Prostate gland (tissue), 2 donors: Measurements from ENCODE around the gene HOXA3. TPM values are rescaled to one million over a fixed set of nuclear protein-coding genes. Genes with fewer than 3 reads are reported as not detected.

Experiments
- DNase-seq: peaks from one replicate; pipeline ENCODE4 v3.0.0-alpha.2; 2019; ENCODE audit warnings: low spot score
- H3K27ac ChIP-seq, 2 donors: fragments of 200-600 bp; sonication (generic); 2 replicates each; pipeline ENCODE4 v1.5.1; 2017 to 2019
- H3K27me3 ChIP-seq: fragments of 200-600 bp; sonication (generic); replicated peaks from 2 replicates; pipeline ENCODE4 v1.5.1; 2019; ENCODE audit not compliant: insufficient read depth
- H3K36me3 ChIP-seq, 2 donors: fragments of 200-600 bp; sonication (generic); 1 replicate in 1 of 2; 2 replicates in 1 of 2; pipeline versions ENCODE4 v1.5.1 to v1.8.1; 2017 to 2019
- H3K4me1 ChIP-seq: fragments of 200-600 bp; sonication (generic); replicated peaks from 2 replicates; pipeline ENCODE4 v1.5.1; 2019
- H3K4me3 ChIP-seq, 2 donors: fragments of 200-600 bp; sonication (generic); 2 replicates each; pipeline ENCODE4 v1.5.1; 2017 to 2019
- H3K9me3 ChIP-seq: fragments of 200-600 bp; sonication (generic); 2 replicates; pipeline ENCODE4 v1.5.1; 2017
- POLR2A ChIP-seq: fragments of 450-650 bp; IDR thresholded peaks from one replicate; pipeline ENCODE4 v1.6.1; 2016; ENCODE audit warnings: antibody characterized with exemption, mild to moderate bottlenecking
- POLR2AphosphoS5 ChIP-seq: sonication (generic); formaldehyde crosslinking; IDR thresholded peaks from one replicate; pipeline ENCODE4 v1.6.1; 2017; ENCODE audit warnings: antibody characterized with exemption
- WGBS: methylation state at CpG from one replicate; pipeline ENCODE4 v1.1.5; 2018; 5-methylcytosine and 5-hydroxymethylcytosine counted together
- intact Hi-C: fragments of 100-400 bp; cut with DNase I; formaldehyde crosslinking; loops from one replicate; pipeline ENCODE4 v1.14.2; 2022
- microRNA counts, 2 donors: library from miRNA; unstranded; fragments of <30 nt; microRNA quantifications; one replicate each; lab custom pipeline; 2016 to 2017
- microRNA-seq: library from miRNA; unstranded; fragments of <30 nt; microRNA quantifications from one replicate; pipeline ENCODE4, GENCODE V29; 2016
- small RNA-seq, 2 donors: library from RNA; depleted of rRNA; stranded (forward); fragments of <200 nt; gene quantifications; one replicate each; pipeline ENCODE3, GENCODE V24; 2016
- total RNA-seq, 2 donors: library from RNA; depleted of rRNA; stranded (reverse); fragments of >200 nt; gene quantifications; one replicate each; pipeline ENCODE4 v1.1.0, GENCODE V29; 2016
- TF ChIP-seq, protein P1 (sequence below), 4 experiments: fragments of 200-600 bp in 2 of 4; fragments of 450-650 bp in 2 of 4; sonication (generic) in 2 of 4; IDR thresholded peaks; 1 replicate in 3 of 4; 2 replicates in 1 of 4; pipeline ENCODE4 v1.5.1; 2016 to 2019; ENCODE audit warnings: antibody characterized with exemption in 4 of 4, mild to moderate bottlenecking in 2 of 4, moderate library complexity in 2 of 4

HOXA3 gene
- total RNA-seq, 2 donors from 2014 or later = 2.8 to 3.1 TPM

DNA sequence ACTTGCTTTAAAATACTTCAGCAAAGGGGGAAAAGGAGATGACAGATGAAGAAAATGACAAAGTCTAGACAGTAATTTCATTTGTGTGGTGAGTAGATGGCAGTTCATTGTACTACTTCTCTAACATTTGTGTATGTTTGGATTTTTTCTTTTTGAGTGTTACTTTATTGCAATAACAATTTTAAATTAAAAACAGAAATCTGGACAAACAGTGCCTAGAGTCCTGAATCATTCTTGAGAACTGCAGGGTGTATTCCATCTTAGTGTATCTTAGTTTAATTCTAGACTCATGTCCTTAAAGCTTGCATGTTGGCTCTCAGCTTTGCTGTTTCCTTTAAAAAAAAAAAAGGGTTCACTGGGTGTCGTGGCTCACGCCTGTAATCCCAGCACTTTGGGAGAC, 87.7 kb downstream of the HOXA3 start:
- no peak for TF ChIP-seq POLR2AphosphoS5
- TF ChIP-seq, protein P1, sequence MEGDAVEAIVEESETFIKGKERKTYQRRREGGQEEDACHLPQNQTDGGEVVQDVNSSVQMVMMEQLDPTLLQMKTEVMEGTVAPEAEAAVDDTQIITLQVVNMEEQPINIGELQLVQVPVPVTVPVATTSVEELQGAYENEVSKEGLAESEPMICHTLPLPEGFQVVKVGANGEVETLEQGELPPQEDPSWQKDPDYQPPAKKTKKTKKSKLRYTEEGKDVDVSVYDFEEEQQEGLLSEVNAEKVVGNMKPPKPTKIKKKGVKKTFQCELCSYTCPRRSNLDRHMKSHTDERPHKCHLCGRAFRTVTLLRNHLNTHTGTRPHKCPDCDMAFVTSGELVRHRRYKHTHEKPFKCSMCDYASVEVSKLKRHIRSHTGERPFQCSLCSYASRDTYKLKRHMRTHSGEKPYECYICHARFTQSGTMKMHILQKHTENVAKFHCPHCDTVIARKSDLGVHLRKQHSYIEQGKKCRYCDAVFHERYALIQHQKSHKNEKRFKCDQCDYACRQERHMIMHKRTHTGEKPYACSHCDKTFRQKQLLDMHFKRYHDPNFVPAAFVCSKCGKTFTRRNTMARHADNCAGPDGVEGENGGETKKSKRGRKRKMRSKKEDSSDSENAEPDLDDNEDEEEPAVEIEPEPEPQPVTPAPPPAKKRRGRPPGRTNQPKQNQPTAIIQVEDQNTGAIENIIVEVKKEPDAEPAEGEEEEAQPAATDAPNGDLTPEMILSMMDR (IDR thresholded peaks at IDR 0.05) = no peak
- no peak for TF ChIP-seq POLR2A
- H3K4me3 ChIP-seq = no peak overlapping the region
- no peak overlapping the region for H3K27ac ChIP-seq
- H3K27me3 ChIP-seq = no peaks in the 10 kb centered on the region
- WGBS = 81% methylated on average over 2 of the region's 2 CpGs
- DNase-seq = no peak
- intact Hi-C loops = no loop called here
- no peaks in the 10 kb centered on the region for H3K4me1 ChIP-seq
- H3K36me3 ChIP-seq = no peaks in the 10 kb centered on the region
- H3K9me3 ChIP-seq = no peaks in the 10 kb centered on the region

DNA sequence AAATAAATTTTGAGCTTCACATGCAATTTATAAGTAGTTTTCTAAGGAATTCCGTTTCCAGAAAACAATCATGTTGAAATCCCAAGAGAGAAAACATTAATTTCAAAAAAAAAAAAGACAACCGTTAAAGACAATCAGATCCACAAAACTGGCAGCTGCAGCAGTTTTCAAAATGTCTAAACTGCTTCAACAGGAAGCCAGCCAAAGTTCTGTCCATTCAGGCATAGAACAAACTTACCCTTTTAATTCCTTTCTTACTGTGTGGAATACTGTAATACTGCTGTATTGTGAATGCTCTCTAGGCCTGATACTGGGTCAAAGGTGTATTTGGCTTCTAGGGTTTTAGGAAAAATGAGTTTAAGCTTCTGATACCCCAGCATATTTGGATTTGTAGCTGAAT, 88.2 kb downstream of the HOXA3 start:
- Histone ChIP-seq H3K4me1 (no peaks in the 10 kb centered on the region), H3K36me3 (no peaks in the 10 kb centered on the region), H3K27ac (no peak overlapping the region), H3K27me3 (no peaks in the 10 kb centered on the region), H3K4me3 (no peak overlapping the region), H3K9me3 (no peaks in the 10 kb centered on the region)
- DNase-seq = no peak
- WGBS = 16% methylated on average over 2 of the region's 2 CpGs
- TF ChIP-seq, protein P1 (IDR thresholded peaks at IDR 0.05) = no peak
- TF ChIP-seq POLR2A = no peak
- no peak for TF ChIP-seq POLR2AphosphoS5
- intact Hi-C loops = no loop called here

DNA sequence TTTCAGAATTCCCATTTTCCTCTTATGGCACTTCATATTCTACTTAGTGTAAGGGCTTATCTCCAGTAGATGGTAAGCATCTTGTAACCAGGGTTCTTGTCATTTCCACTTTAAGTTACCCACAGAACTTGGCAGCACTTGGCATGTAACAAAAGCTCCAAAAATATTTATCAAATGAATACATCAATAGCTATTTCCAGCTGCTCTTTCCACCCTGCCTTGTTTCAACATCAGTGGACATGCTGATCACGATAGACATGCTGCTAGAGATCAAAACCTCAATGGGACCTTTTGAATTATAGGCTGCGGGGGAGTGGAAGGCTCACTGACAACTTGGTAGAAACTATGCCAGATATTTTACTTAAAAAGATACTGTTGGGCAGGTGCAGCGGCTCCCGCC, 89.4 kb downstream of the HOXA3 start:
- no peak for DNase-seq
- H3K4me3 ChIP-seq = no peak overlapping the region
- WGBS = 96% methylated on average over 4 of the region's 4 CpGs
- no peak overlapping the region for H3K27ac ChIP-seq
- no peak for TF ChIP-seq POLR2A
- TF ChIP-seq, protein P1 (IDR thresholded peaks at IDR 0.05) = no peak
- intact Hi-C loops = no loop called here
- no peaks in the 10 kb centered on the region for H3K4me1 ChIP-seq
- no peaks in the 10 kb centered on the region for H3K9me3 ChIP-seq
- no peaks in the 10 kb centered on the region for H3K27me3 ChIP-seq
- no peaks in the 10 kb centered on the region for H3K36me3 ChIP-seq

MicroRNAs within 50 kb of the gene (microRNA counts, 767-probe panel; counts per million panel counts)
- microRNA hsa-miR-196b-5p (lab: Ali Mortazavi, UCI) = 4,337 to 4,346 counts per million in 2 donors

Small RNA genes lying within 50 kb of the gene (microRNA-seq; reads per million reads assigned to microRNA genes)
- 7,351 reads per million, percentile 95 among the genes with 10 or more reads in this experiment for gene MIR196B

Small RNA genes lying within 50 kb of the gene (small RNA-seq; reads per million reads assigned to genes)
- 0 reads per million in 2 donors for gene AC004080.5
- gene RF01977 = 0 reads per million in 2 donors
- 0 reads per million in 2 donors for gene RF02140
- 0 reads per million in 2 donors for gene RF02141

Other genes with a start within 250 kb of the HOXA3 start
- 1 to 10 TPM in 1 of 2 donors, not detected in 1; 2.1 TPM for gene HOXA1, start 56.6 kb downstream of the HOXA3 start, total RNA-seq
- gene HOXA2, start 49.9 kb downstream of the HOXA3 start, total RNA-seq = 1 to 10 TPM in 1 of 2 donors, not detected in 1; 1.4 TPM
- 1 to 10 TPM; 1.4 to 1.8 TPM for gene HOXA4, start 21.8 kb downstream of the HOXA3 start, total RNA-seq
- 10 to 100 TPM in 1 of 2 donors, 1 to 10 TPM in 1; 3.7 to 12.9 TPM for gene HOXA5, start 8.9 kb downstream of the HOXA3 start, total RNA-seq
- gene HOXA6, start 4.8 kb downstream of the HOXA3 start, total RNA-seq = 1 to 10 TPM; 6.9 to 7.5 TPM
- 1 to 10 TPM; 2.2 to 4.6 TPM for gene HOXA7, start 4.1 kb upstream of the HOXA3 start, total RNA-seq
- gene HOXA9, start 13.0 kb upstream of the HOXA3 start, total RNA-seq = 10 to 100 TPM; 14.7 to 57.0 TPM
- gene HOXA10, start 21.7 kb upstream of the HOXA3 start, total RNA-seq = 10 to 100 TPM; 25.8 to 65.6 TPM
- gene HOXA11, start 32.6 kb upstream of the HOXA3 start, total RNA-seq = 1 to 10 TPM; 8.5 to 9.8 TPM
- gene HOXA13, start 47.5 kb upstream of the HOXA3 start, total RNA-seq = 10 to 100 TPM; 19.1 to 50.4 TPM
- gene EVX1, start 90.2 kb upstream of the HOXA3 start, total RNA-seq = 1 to 10 TPM; 5.1 to 5.9 TPM